Prostate gland (tissue), 2 donors: ENCODE results near the gene PPP1R13B. TPM values are rescaled to one million over a fixed set of nuclear protein-coding genes. Genes with fewer than 3 reads are reported as not detected.

ENCODE experiments used
- DNase-seq: peaks from one replicate; pipeline ENCODE4 v3.0.0-alpha.2; 2019; ENCODE audit warnings: low spot score
- H3K27ac ChIP-seq, 2 donors: fragments of 200-600 bp; sonication (generic); 2 replicates each; pipeline ENCODE4 v1.5.1; 2017 to 2019
- H3K27me3 ChIP-seq: fragments of 200-600 bp; sonication (generic); replicated peaks from 2 replicates; pipeline ENCODE4 v1.5.1; 2019; ENCODE audit not compliant: insufficient read depth
- H3K36me3 ChIP-seq, 2 donors: fragments of 200-600 bp; sonication (generic); 1 replicate in 1 of 2; 2 replicates in 1 of 2; pipeline versions ENCODE4 v1.5.1 to v1.8.1; 2017 to 2019
- H3K4me1 ChIP-seq: fragments of 200-600 bp; sonication (generic); replicated peaks from 2 replicates; pipeline ENCODE4 v1.5.1; 2019
- H3K4me3 ChIP-seq, 2 donors: fragments of 200-600 bp; sonication (generic); 2 replicates each; pipeline ENCODE4 v1.5.1; 2017 to 2019
- H3K9me3 ChIP-seq: fragments of 200-600 bp; sonication (generic); 2 replicates; pipeline ENCODE4 v1.5.1; 2017
- CTCF ChIP-seq, 4 experiments: fragments of 200-600 bp in 2 of 4; fragments of 450-650 bp in 2 of 4; sonication (generic) in 2 of 4; IDR thresholded peaks; 1 replicate in 3 of 4; 2 replicates in 1 of 4; pipeline ENCODE4 v1.5.1; 2016 to 2019; ENCODE audit warnings: antibody characterized with exemption in 4 of 4, mild to moderate bottlenecking in 2 of 4, moderate library complexity in 2 of 4
- POLR2A ChIP-seq: fragments of 450-650 bp; IDR thresholded peaks from one replicate; pipeline ENCODE4 v1.6.1; 2016; ENCODE audit warnings: antibody characterized with exemption, mild to moderate bottlenecking
- POLR2AphosphoS5 ChIP-seq: sonication (generic); formaldehyde crosslinking; IDR thresholded peaks from one replicate; pipeline ENCODE4 v1.6.1; 2017; ENCODE audit warnings: antibody characterized with exemption
- WGBS: methylation state at CpG from one replicate; pipeline ENCODE4 v1.1.5; 2018; 5-methylcytosine and 5-hydroxymethylcytosine counted together
- intact Hi-C: fragments of 100-400 bp; cut with DNase I; formaldehyde crosslinking; loops from one replicate; pipeline ENCODE4 v1.14.2; 2022
- total RNA-seq, 2 donors: library from RNA; depleted of rRNA; stranded (reverse); fragments of >200 nt; gene quantifications; one replicate each; pipeline ENCODE4 v1.1.0, GENCODE V29; 2016

Gene PPP1R13B
- total RNA-seq, 2 donors from 2014 or later, result 48.2 to 64.6 TPM

DNA sequence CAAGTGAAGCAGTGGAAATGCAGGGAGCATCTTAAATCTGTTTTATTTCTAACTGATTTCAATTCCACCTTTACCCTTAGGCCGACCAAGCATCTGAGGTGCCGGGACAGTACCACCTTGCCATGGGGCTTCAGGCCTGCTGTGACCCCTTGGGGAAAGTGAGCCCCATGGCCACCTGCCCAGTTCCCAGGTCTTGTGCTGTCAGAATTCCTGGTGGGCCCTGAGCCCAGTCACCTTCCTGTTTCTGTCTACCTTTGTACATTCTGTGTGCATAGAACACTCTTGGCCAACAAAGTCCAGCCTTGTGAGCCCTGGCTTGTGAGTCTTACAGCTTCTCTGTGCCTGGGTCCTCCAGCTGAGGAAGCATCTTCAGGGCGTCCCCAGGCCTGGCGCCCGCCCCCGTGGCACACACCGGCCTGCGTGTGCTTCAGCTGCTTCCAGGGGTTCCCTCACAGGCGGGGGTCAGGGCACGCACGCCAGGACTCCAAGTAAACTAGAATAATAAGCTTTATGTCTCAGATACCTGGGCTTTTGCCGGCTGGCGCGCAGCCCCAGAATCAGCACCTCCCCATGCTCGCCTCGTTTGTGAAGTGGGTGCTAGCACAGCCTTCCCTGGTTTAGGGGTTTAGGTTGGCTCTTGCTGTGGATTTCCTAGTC is 121.5 kb downstream of the PPP1R13B start:
- TF ChIP-seq POLR2A, result no peak
- peaks cover 48% of the 10 kb centered on the region for H3K4me1 ChIP-seq
- intact Hi-C loops, result no loop called here
- H3K27me3 ChIP-seq, result no peaks in the 10 kb centered on the region
- H3K9me3 ChIP-seq, result no peaks in the 10 kb centered on the region
- WGBS, result 86% methylated on average over 15 of the region's 16 CpGs
- no peak for DNase-seq
- H3K4me3 ChIP-seq, result no peak overlapping the region
- H3K27ac ChIP-seq, result peak overlapping the region in 1 of 2 donors; percentile 72
- H3K36me3 ChIP-seq, result no peaks in the 10 kb centered on the region

DNA sequence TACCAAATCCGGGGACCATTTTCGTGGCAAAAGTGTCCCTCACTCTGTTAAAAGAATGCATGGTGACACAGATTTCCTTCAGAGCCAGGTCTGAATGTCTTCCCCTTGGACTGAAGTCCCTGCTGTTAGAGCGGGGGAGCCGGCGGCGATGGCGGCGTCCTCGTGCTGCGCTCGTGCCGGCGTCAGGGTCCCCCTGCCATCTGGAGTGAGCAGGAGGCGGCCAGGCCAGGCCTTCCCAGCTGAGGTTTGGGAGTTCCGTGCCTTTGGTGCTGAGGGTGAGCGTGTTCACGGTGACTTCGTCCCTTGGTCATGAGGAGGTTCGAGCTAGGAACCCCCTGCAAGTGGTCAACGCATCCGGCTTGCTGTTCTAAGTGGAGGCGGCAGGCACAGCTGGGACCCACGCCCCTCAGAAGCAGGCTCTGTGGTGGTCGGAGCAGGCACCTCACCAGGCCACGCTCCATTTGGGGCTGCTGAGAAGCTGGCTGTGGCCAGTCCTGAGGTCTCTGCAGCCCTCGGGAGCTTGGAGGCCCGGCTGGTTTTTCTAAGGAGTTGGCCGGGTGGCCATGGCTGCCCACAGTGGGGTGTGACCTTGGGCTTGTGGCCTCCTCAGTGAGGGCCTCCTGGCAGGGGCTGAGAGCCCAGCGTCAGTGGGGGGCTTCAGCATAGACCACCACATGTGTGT is 122.2 kb downstream of the PPP1R13B start:
- intact Hi-C loops, result no loop called here
- no peaks in the 10 kb centered on the region for H3K36me3 ChIP-seq
- H3K27me3 ChIP-seq, result no peaks in the 10 kb centered on the region
- H3K4me1 ChIP-seq, result peaks cover 41% of the 10 kb centered on the region
- 93% methylated on average over 24 of the region's 29 CpGs for WGBS
- no peaks in the 10 kb centered on the region for H3K9me3 ChIP-seq
- TF ChIP-seq POLR2A (no peak), POLR2AphosphoS5 (no peak), CTCF (IDR thresholded peaks at IDR 0.05) (no peak)
- H3K27ac ChIP-seq, result peak overlapping the region in 1 of 2 donors; percentile 72
- no peak overlapping the region for H3K4me3 ChIP-seq
- no peak for DNase-seq

DNA sequence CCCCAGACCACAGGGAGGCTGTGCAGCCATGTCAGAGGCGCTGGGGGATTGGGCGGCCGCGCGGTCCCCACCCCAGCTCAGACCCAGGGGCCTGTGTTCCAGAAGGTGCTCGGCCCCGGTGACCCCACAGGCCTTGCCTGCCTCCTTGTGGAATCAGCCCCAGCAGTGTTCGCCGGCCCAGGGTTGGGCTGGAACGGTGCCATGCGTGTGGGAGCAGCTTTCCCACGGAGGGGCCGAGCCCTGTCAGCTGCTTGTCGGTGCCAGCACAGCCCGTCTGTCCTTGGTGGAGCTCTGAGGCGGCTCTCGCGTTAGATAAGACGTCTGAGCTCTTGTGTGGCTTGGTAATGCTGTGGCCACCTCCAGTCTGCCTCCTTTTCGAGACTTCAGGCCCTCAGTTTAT is 123.3 kb downstream of the PPP1R13B start:
- H3K4me1 ChIP-seq, result peaks cover 31% of the 10 kb centered on the region
- no peaks in the 10 kb centered on the region for H3K36me3 ChIP-seq
- intact Hi-C loops, result no loop called here
- 40% methylated on average over 12 of the region's 20 CpGs for WGBS
- TF ChIP-seq POLR2AphosphoS5, result no peak
- no peak for TF ChIP-seq POLR2A
- TF ChIP-seq CTCF (IDR thresholded peaks at IDR 0.05), result no peak
- no peak for DNase-seq
- no peaks in the 10 kb centered on the region for H3K27me3 ChIP-seq
- H3K27ac ChIP-seq, result peak overlapping the region; percentile 72
- H3K4me3 ChIP-seq, result no peak overlapping the region
- no peaks in the 10 kb centered on the region for H3K9me3 ChIP-seq

DNA sequence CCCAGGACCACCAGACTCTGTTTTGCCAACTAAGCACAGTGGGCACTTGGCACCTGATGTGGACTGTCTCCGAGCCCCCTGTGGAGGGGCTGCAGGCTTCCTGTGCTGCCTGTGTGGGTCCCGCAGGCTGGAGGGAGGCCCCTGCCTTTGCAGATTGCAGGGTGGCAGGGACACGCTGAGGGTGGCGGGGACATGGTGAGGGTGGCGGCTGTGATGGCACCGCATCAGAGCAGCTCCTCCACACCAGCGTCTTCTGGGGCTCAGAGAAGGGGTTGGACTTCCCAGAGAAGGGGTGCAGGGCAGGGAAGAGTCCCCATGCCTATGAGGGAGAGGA is 123.7 kb downstream of the PPP1R13B start:
- no peak for DNase-seq
- Histone ChIP-seq H3K4me1 (peaks cover 28% of the 10 kb centered on the region), H3K4me3 (no peak overlapping the region), H3K36me3 (no peaks in the 10 kb centered on the region), H3K27ac (peak overlapping the region; percentile 72), H3K27me3 (no peaks in the 10 kb centered on the region), H3K9me3 (no peaks in the 10 kb centered on the region)
- WGBS, result 87% methylated on average over 6 of the region's 7 CpGs
- TF ChIP-seq POLR2A (no peak), POLR2AphosphoS5 (no peak), CTCF (IDR thresholded peaks at IDR 0.05) (no peak)
- intact Hi-C loops, result no loop called here

- 78% methylated on average over 26 of the region's 26 CpGs for WGBS
- no peak overlapping the region for H3K4me3 ChIP-seq
- intact Hi-C loops, result no loop called here
- H3K4me1 ChIP-seq, result peaks cover 16% of the 10 kb centered on the region
- H3K27me3 ChIP-seq, result no peaks in the 10 kb centered on the region
- H3K27ac ChIP-seq, result no peak overlapping the region
- no peak for DNase-seq
- TF ChIP-seq POLR2AphosphoS5, result no peak
- TF ChIP-seq POLR2A, result no peak
- no peak for TF ChIP-seq CTCF (IDR thresholded peaks at IDR 0.05)
- no peaks in the 10 kb centered on the region for H3K9me3 ChIP-seq
- no peaks in the 10 kb centered on the region for H3K36me3 ChIP-seq
Measured at GRCh38 chr14:103721334-103722120, 125.8 kb downstream of the PPP1R13B start.
